MG63 (cell line): ENCODE measurements around the gene EXOC4. TPM values are rescaled to one million over a fixed set of nuclear protein-coding genes. Genes with fewer than 3 reads are reported as not detected.

Experiments
- DNase-seq: peaks from one replicate; pipeline ENCODE4 v3.0.0-alpha.2; 2020
- H3K27me3 ChIP-seq: fragments of 250-450 bp; sonication (Bioruptor Pico); 2 replicates; pipeline ENCODE4 v1.5.1; 2020; ENCODE audit warnings: mild to moderate bottlenecking, moderate library complexity
- H3K36me3 ChIP-seq: fragments of 250-450 bp; sonication (Bioruptor Pico); 2 replicates; pipeline ENCODE4 v1.5.1; 2020; ENCODE audit warnings: mild to moderate bottlenecking, moderate library complexity
- H3K4me3 ChIP-seq: fragments of 250-450 bp; sonication (Bioruptor Pico); 2 replicates; pipeline ENCODE4 v1.5.1; 2020; ENCODE audit warnings: mild to moderate bottlenecking, moderate library complexity
- H3K9me3 ChIP-seq: fragments of 250-450 bp; sonication (Bioruptor Pico); 2 replicates; pipeline ENCODE4 v1.5.1; 2020; ENCODE audit warnings: mild to moderate bottlenecking, moderate library complexity
- total RNA-seq: library from RNA; depleted of rRNA; stranded (reverse); fragments of >200 nt; shearing (Covaris generic); gene quantifications from 2 replicates; pipeline ENCODE4 v1.2.3, GENCODE V29; 2014; ENCODE audit warnings: low replicate concordance

Gene EXOC4
- total RNA-seq, 1 experiment from 2014 or later: 24.1 TPM

DNA sequence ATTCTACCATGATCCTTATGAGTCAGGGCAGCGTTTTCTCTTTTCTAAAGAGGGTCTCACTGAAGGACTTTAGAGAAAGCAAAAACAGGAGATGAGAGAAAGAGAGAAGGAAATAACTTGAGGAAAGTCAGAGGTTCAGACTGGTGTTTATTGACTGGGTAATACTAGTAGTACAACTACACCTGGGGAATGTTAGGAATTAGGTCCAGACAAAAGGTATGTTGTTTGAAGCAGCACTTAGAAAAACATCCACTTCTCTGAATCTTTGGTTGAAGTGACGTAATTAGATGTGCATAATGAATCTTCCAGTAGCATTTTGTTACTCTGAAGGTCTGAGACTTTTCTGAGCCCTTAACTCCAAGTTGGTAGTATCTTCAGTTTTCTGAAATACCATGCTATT, 494.0 kb downstream of the EXOC4 start:
- Histone ChIP-seq H3K27me3 (no peaks in the 10 kb centered on the region), H3K9me3 (no peaks in the 10 kb centered on the region), H3K4me3 (no peak overlapping the region), H3K36me3 (no peaks in the 10 kb centered on the region)
- no peak for DNase-seq

DNA sequence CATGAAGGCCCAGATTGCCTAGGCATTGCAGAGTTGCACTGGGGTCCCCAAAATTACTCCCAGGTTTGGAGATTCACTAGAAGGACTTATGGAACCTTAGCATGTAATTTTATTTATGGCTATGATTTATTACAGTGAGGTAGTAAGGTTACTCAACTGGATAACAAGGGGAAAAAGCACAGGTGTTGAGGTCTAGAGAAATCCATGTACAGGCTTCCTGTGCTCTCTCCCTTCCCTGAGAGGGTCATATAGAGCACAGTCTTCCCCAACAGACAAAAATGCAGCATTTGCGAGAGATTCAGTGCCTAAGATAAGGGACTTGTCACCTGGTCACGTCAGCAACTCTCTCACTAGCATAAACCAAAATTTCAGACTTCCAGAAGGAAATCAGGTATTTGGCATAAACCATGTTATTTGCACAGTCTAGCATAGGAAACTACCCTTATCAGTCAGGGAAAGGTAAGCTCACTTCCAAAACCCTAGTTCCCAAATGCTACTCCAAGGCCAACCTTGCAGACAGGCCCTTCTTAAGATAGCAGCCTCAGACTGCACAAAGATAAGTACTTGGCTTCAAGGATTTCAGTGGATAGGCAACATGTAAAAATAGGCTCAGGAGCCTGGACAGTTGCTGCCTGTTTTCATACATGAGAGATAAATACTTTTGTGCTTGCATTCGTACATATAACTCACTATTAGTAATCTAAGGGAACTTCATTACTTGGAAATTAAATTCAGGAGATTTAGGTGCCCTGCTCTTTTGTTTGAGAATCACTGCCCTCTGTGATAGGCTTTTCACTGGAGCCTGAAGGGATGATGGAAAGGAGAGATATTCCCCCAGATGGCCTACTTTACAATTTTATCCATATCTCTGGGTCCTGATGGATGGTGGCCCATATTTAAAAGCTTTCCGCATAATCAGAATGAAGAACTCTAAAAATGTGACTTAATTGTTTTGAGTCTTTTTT, 495.8 kb downstream of the EXOC4 start:
- H3K27me3 ChIP-seq: no peaks in the 10 kb centered on the region
- no peak overlapping the region for H3K4me3 ChIP-seq
- H3K36me3 ChIP-seq: no peaks in the 10 kb centered on the region
- no peaks in the 10 kb centered on the region for H3K9me3 ChIP-seq
- DNase-seq: no peak

DNA sequence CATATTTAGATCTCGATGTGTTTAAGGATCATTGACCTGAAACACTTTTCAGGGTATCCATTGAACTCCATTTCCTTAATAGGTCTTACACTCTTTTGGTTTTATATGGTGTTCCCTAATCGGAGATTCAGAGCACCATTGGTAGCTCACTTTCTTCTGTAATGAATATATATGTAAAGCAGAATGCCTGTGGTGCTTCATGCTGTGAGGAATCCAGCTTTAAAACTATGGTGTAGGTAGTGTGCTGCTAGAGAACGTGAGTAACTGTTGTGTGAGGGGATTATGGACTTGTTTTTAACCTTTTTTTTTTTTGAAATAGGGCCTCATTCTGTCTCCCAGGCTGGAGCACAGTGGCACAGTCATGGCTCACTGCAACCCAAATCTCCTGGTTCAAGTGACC, 497.4 kb downstream of the EXOC4 start:
- Histone ChIP-seq H3K36me3 (no peaks in the 10 kb centered on the region), H3K4me3 (no peak overlapping the region)
- DNase-seq: no peak

DNA sequence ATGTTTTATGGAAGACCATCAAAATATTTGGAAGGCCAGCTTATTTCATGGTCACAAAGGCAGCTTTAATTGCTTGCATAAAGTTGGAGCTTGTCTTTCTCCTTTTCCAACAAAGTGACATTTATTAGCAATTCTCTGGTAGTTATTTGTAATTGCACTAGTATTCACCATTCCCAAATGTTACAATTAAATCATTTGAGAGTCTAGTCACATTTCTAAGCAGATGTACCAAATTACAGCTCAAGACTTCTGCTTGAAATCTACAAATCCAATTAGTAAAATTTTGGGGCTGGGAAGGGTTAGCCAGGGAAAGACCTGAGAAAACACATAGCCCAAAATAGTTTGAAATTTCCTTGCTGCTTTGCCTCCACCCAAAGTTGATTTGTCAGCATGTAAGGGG, 498.2 kb downstream of the EXOC4 start:
- no peaks in the 10 kb centered on the region for H3K36me3 ChIP-seq
- H3K4me3 ChIP-seq: no peak overlapping the region
- no peaks in the 10 kb centered on the region for H3K9me3 ChIP-seq
- H3K27me3 ChIP-seq: no peaks in the 10 kb centered on the region
- no peak for DNase-seq

More for the DNA sequence above, 497.4 kb downstream of the EXOC4 start:
- H3K9me3 ChIP-seq: no peaks in the 10 kb centered on the region
- no peaks in the 10 kb centered on the region for H3K27me3 ChIP-seq

DNA sequence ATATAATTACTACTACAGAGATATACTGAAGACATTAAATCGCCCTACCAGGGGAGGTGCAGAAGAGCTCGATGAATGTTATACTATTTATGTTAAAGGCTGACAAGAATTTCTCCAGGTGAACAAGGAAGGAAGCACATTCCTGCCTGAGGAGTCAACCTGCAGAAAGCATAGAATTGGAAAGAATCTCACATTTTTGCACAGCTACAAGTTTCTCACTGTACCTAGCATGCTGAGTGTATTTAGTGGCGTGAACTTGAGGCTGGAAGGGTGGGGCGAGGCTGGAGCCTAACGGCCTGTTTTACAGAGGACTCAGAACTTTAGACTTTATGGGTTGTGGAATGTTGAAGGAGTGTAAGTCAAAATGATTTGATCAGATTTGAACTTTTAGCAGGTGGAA, 500.6 kb downstream of the EXOC4 start:
- no peaks in the 10 kb centered on the region for H3K36me3 ChIP-seq
- no peak overlapping the region for H3K4me3 ChIP-seq
- no peak for DNase-seq
- no peaks in the 10 kb centered on the region for H3K27me3 ChIP-seq
- H3K9me3 ChIP-seq: no peaks in the 10 kb centered on the region

DNA sequence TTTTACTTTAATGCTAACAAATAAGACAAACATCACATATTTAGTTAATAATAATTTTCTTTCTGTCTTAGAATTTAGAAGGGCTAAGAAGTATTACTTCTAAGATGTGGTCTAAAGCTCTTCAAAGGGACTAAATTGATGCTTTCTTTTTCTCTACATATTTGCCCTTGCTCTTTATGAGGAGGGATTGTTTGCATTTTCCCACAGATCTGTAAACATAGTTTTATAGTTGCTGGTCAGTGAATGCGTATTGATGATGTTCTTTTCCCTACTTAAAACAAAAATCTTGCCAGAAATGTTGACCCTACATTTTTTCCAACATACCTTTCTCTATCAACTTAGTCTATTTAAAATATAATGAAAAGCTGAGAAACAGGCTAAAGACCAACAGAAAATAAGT, 501.8 kb downstream of the EXOC4 start:
- no peak for DNase-seq
- no peak overlapping the region for H3K4me3 ChIP-seq
- no peaks in the 10 kb centered on the region for H3K9me3 ChIP-seq
- H3K27me3 ChIP-seq: no peaks in the 10 kb centered on the region
- H3K36me3 ChIP-seq: no peaks in the 10 kb centered on the region

DNA sequence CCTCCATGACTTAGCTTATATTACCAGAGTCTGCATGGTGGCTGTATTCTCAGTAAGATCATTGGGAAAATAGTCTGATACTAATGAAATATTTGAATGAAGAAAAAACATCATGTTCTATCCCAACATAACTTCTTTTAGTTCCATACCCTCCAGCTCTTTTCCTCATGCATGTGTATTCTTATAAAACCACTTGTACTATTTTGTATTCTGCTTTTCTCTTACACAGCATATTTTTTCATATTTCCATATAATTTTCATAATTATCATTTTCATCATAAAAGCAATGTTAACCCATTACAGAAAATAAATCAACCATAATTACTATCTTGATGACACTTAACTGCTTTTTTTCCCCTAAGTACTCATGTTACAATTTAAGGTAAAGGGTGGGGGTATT, 503.0 kb downstream of the EXOC4 start:
- H3K27me3 ChIP-seq: no peaks in the 10 kb centered on the region
- H3K9me3 ChIP-seq: no peaks in the 10 kb centered on the region
- H3K4me3 ChIP-seq: no peak overlapping the region
- no peaks in the 10 kb centered on the region for H3K36me3 ChIP-seq
- DNase-seq: no peak

DNA sequence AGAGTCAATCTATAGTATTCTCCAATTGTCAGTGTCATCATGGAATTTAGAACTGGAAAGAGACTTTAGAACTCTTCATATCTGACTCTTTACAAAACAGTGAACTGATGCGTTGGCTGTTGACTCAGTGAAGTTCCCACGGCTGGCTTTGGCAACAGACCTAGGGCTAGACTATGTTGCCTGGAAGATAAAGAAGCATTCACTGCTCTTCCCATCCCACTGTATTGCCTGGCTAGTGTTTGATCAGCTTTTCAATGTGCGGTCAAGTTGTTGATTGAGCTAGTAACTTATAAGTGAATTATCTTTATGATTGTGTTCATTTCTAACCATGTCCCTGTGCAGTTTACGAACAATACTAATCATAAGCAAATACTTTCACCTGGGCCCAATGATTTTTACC, 508.6 kb downstream of the EXOC4 start:
- Histone ChIP-seq H3K4me3 (no peak overlapping the region), H3K27me3 (no peaks in the 10 kb centered on the region), H3K9me3 (no peaks in the 10 kb centered on the region), H3K36me3 (no peaks in the 10 kb centered on the region)
- DNase-seq: no peak

DNA sequence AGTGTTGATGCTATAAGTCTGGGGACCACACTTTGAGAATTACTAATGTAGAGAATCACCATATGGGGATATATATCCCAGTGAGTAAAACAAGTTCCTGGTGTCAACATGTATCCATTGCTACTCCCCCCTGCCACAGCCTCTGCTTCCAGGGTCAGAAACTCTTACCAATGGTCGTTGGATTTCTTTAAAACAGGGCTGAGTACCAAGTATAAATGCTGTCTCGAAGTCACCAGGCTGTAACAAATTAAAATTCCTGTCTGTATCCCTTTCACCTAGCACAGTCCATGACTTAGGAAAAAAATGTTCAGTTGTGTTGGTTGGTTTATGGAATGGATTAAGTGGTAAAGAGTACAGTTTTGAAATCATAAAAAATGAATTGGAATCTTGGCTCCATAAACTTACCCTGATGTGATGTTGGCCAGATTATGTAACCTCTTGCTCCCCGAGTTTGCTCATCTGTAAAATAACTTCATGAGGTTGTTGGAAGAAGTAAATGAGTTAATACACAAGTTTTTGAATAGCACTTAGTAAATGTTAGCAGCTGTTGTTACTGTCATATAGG, 510.3 kb downstream of the EXOC4 start:
- no peak overlapping the region for H3K4me3 ChIP-seq
- H3K9me3 ChIP-seq: no peaks in the 10 kb centered on the region
- no peak for DNase-seq
- no peaks in the 10 kb centered on the region for H3K27me3 ChIP-seq
- no peaks in the 10 kb centered on the region for H3K36me3 ChIP-seq

DNA sequence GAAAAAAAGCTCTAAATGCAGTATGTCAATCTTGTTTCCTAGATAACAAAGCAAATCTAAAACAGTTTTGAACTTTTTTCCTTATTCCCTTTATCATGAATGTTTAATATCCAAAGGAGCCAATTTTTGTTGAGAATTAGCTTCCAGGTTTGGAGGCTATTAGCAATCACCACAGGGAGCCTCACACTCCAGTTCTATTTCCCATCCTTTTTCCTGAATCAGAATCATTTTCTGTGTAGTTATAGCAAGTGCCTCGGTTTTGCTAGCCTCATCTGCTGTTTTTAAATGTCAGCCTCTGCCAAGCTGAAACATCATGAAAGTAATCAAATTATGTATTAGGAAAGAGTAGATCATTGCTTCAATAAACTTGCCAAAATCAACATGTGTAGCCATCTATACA, 516.8 kb downstream of the EXOC4 start:
- H3K36me3 ChIP-seq: no peaks in the 10 kb centered on the region

DNA sequence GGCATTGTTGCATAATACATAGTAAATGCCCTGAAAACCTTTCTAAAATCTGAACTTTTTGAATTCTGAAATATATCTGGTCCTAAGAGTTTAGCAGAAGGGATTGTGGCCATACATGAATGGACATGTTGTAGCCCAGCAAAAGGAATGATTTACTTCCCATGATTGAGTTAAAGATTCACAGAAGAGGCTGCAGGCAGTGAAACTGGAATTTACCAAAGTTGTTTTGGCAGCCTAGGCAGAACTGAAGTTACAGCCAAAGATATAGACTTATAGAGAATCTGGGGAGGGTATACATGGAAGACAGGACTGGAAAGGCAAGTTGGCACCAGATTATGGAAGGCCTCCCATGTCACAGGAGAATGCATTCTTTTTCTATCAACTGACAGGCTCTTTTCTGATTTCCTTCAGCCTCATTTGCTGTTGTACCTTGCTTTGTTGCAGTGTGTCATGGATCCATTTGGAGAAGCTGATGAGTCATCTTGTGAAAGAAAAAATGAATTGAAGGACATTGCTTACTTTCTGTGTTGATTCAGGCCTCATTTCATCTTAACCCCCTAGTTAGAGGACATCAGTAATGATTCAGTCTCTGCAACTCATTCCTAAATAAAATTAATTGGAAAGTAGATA, 518.1 kb downstream of the EXOC4 start:
- no peaks in the 10 kb centered on the region for H3K27me3 ChIP-seq
- H3K36me3 ChIP-seq: no peaks in the 10 kb centered on the region
- no peaks in the 10 kb centered on the region for H3K9me3 ChIP-seq
- no peak overlapping the region for H3K4me3 ChIP-seq
- DNase-seq: no peak

More for the DNA sequence above, 516.8 kb downstream of the EXOC4 start:
- Histone ChIP-seq H3K9me3 (no peaks in the 10 kb centered on the region), H3K4me3 (no peak overlapping the region), H3K27me3 (no peaks in the 10 kb centered on the region)
- no peak for DNase-seq

DNA sequence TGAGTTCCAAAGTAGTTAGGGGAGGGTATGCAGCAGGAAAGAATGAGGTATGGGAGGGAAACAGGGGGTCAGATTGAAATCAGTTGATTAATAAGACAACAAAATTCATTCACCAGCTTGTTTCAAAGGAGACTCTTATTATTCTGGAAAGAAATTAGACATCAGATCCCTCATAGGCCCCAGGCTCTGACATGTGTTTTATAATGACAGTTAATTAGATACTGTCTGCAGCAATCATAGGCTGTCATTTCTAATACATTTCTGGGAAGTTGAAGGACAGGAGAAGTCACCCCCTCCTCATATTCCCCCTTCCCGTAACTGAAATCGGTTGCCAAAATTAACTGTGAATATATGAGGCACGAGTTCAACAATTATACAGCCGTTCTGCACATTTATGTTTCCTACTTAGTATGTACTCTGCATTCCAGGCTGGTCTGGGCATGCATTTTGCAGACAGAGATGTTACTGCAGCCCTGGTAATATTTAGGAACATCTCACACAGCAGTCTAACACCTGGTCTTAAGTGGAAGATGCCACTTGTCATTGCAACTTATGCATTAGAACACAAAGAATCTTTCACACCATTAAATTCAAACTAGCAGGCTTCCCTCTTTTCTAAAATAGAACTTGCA, 519.0 kb downstream of the EXOC4 start:
- no peaks in the 10 kb centered on the region for H3K36me3 ChIP-seq
- H3K4me3 ChIP-seq: no peak overlapping the region
- DNase-seq: no peak
- no peaks in the 10 kb centered on the region for H3K9me3 ChIP-seq
- H3K27me3 ChIP-seq: no peaks in the 10 kb centered on the region

DNA sequence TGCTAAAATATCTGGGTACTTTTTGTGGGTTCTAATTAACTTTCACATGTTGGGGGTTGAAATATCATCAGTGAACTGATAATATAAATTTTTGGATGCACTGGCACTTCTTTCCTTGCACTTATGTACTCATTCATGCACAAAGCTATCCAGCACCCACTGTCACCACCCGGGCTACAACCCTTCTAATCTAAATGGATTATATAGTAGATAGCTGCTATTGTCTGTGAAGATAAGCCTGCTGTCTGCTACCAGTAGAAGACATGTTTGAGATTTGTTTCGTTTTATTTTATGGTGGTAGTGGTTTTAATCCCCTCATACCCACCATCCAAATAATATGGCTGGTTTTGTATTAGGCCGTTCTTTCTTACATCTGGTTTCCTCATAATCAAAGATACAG, 520.7 kb downstream of the EXOC4 start:
- no peak for DNase-seq
- no peaks in the 10 kb centered on the region for H3K36me3 ChIP-seq

DNA sequence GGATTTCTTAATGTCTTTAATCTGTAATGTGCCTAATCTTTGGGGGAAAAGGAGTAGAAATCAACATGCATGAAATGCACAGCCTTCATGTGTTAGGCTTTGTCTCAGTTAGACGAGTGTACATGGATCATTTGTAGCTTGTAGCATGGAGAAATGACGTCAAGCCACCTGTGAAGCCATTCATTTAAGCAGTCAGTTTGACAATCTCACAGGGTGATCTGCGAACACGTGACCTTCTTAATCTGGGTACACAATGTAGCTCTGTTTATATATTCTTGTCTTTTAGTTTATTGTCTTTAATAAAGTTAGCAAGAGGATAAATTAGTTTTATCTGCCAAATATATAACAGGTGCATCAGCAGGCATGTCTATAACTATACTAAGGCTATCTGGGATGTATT, 522.3 kb downstream of the EXOC4 start:
- Histone ChIP-seq H3K27me3 (no peaks in the 10 kb centered on the region), H3K4me3 (no peak overlapping the region), H3K9me3 (no peaks in the 10 kb centered on the region), H3K36me3 (no peaks in the 10 kb centered on the region)
- no peak for DNase-seq

More for the DNA sequence above, 520.7 kb downstream of the EXOC4 start:
- no peak overlapping the region for H3K4me3 ChIP-seq
- no peaks in the 10 kb centered on the region for H3K27me3 ChIP-seq
- no peaks in the 10 kb centered on the region for H3K9me3 ChIP-seq

DNA sequence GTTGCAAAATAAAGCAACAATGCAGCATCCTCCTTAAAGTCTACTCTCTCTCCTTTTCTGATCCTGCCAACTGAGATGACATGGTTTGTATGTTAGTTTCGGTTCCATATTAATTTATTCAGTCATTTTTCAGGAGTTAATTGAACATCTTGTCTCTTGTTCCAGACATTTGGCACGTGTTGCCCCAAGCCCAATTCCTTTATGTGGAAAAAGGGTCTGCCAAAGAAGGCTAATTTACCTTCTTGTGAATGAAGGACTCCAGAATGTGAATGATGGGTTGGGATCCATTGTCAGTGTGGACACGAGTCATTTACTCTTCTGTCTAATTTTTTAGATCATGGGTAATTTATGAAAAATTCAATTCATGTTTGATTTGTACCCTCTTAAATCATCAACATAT, 523.4 kb downstream of the EXOC4 start:
- H3K36me3 ChIP-seq: no peaks in the 10 kb centered on the region
- H3K4me3 ChIP-seq: no peak overlapping the region
- DNase-seq: no peak
- no peaks in the 10 kb centered on the region for H3K9me3 ChIP-seq
- H3K27me3 ChIP-seq: no peaks in the 10 kb centered on the region

DNA sequence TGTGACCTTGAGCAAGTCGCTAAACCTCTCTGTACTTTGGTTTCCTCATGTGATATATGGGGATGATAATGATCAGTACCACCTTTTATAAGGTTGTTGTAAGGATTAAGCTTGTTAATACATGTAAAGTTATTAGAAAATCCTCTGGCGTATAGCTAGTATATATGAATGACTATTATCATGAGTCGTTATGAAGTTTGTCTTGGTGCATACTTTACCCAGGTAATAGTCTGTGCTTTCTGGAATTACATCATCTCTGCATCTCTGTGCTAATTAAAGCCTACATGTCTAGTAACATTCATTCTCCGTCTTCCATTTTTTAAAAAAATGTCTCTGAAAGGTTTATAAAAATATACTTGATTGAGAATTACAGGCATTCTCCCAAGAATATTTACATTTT, 524.8 kb downstream of the EXOC4 start:
- Histone ChIP-seq H3K36me3 (no peaks in the 10 kb centered on the region), H3K4me3 (no peak overlapping the region), H3K27me3 (no peaks in the 10 kb centered on the region), H3K9me3 (no peaks in the 10 kb centered on the region)
- no peak for DNase-seq

DNA sequence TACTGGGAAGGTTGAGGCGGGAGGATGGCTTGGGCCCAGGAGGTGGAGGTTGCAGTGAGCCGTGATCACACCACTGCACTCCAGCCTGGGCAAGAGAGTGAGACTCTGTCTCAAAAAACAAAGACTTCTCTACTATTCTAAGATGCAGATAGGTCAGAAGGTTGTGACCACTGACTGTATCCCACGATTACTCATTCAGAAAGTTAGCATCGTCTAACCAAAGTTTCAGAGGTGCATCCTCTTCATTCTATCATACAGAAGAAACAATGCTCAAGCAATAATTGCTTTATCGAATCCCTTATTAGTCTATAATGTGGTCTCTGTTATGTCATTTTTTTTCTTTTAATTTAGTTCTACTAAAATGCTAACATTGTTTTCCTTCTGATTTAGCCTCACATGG, 525.6 kb downstream of the EXOC4 start:
- H3K9me3 ChIP-seq: no peaks in the 10 kb centered on the region
- H3K27me3 ChIP-seq: no peaks in the 10 kb centered on the region
- no peak for DNase-seq
- H3K4me3 ChIP-seq: no peak overlapping the region
- no peaks in the 10 kb centered on the region for H3K36me3 ChIP-seq
